Fibroblast of the aortic adventitia (primary cell): Measurements from ENCODE around the gene PACRGL. TPM values are rescaled to one million over a fixed set of nuclear protein-coding genes. Genes with fewer than 3 reads are reported as not detected.

Source experiments
- DNase-seq: peaks from one replicate; pipeline ENCODE4 v3.0.0-alpha.2; 2010; ENCODE audit warnings: low read depth
- H3K4me3 ChIP-seq: 2 replicates; pipeline ENCODE4 v1.5.1; 2011; ENCODE audit warnings: low read depth, mild to moderate bottlenecking, control low read depth, low read length, moderate library complexity
- total RNA-seq: library from RNA; depleted of rRNA; stranded (reverse); fragments of >200 nt; gene quantifications from 2 replicates; pipeline ENCODE4 v1.2.3, GENCODE V29; 2012; ENCODE audit warnings: low replicate concordance
- TF ChIP-seq, protein P1 (sequence below): IDR thresholded peaks from 2 replicates; pipeline ENCODE4 v1.5.1; 2011; ENCODE audit warnings: mild to moderate bottlenecking, low read length, control low read depth, inconsistent platforms; ENCODE audit not compliant: insufficient read depth

Gene PACRGL
- total RNA-seq, 1 donor = 29.6 TPM

DNA sequence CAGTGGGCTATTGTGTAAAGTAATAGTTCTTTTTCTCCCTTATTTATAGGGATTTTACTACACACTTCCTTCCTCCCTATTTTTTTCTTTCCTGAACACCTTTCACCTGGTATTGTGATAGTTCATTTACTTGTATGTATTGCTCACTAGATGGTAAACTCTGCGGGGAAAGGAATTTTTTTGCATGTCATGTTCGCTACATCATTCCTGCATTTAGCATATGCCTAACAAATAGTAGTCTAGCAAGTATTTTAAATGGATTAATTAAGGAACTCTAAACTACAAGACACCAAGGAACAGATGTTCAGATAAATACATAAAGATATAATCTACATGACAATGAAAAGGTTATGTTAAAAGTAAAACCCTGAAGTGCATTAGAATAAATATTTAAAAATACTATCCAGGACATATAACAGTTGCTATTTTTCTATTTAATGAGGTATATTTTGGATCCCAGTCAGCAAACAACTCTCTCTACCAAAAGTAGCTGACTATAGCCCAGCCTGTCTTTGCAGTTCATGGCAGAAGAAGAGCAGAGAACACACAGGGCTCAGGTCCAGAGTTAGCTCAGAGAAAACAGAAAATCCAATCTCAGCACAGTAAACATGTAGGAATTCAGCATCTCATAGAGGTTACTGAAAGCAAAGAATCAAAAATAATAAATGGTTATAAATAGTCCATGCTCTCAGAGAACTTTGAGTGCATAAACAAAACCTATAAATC lies 87.8 kb downstream of the PACRGL start:
- TF ChIP-seq, protein P1, sequence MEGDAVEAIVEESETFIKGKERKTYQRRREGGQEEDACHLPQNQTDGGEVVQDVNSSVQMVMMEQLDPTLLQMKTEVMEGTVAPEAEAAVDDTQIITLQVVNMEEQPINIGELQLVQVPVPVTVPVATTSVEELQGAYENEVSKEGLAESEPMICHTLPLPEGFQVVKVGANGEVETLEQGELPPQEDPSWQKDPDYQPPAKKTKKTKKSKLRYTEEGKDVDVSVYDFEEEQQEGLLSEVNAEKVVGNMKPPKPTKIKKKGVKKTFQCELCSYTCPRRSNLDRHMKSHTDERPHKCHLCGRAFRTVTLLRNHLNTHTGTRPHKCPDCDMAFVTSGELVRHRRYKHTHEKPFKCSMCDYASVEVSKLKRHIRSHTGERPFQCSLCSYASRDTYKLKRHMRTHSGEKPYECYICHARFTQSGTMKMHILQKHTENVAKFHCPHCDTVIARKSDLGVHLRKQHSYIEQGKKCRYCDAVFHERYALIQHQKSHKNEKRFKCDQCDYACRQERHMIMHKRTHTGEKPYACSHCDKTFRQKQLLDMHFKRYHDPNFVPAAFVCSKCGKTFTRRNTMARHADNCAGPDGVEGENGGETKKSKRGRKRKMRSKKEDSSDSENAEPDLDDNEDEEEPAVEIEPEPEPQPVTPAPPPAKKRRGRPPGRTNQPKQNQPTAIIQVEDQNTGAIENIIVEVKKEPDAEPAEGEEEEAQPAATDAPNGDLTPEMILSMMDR = no peak
- no peak overlapping the region for H3K4me3 ChIP-seq
- no peak for DNase-seq
